Fibroblast of skin of back (primary cell): ENCODE results near the gene THEMIS.

Experiments
- DNase-seq: peaks from one replicate; pipeline ENCODE4 v3.0.0-alpha.2; 2013

THEMIS gene

GRCh38 chr6:127858727-127859391, 42.0 kb downstream of the THEMIS start:
- DNase-seq, result no peak

- no peak for DNase-seq
Observed at GRCh38 chr6:127857051-127857637, 43.7 kb downstream of the THEMIS start.

GRCh38 chr6:127855542-127856159, 45.2 kb downstream of the THEMIS start:
- DNase-seq, result peak; percentile 40

GRCh38 chr6:127854009-127854408, 46.8 kb downstream of the THEMIS start:
- no peak for DNase-seq

GRCh38 chr6:127851197-127851596, 49.7 kb downstream of the THEMIS start:
- peak; percentile 88 for DNase-seq

- no peak for DNase-seq
Observed at GRCh38 chr6:127845242-127845641, 55.6 kb downstream of the THEMIS start.

- DNase-seq, result peak; percentile 34
Observed at GRCh38 chr6:127844529-127844928, 56.3 kb downstream of the THEMIS start.

- no peak for DNase-seq
Observed at GRCh38 chr6:127843582-127843981, 57.3 kb downstream of the THEMIS start.

GRCh38 chr6:127842562-127842961, 58.3 kb downstream of the THEMIS start:
- DNase-seq, result no peak

GRCh38 chr6:127841811-127842210, 59.0 kb downstream of the THEMIS start:
- DNase-seq, result peak; percentile 67

GRCh38 chr6:127834136-127834535, 66.7 kb downstream of the THEMIS start:
- DNase-seq, result no peak

- peak; percentile 83 for DNase-seq
Observed at GRCh38 chr6:127833336-127833735, 67.5 kb downstream of the THEMIS start.

GRCh38 chr6:127832381-127832780, 68.5 kb downstream of the THEMIS start:
- peak; percentile 44 for DNase-seq

GRCh38 chr6:127824061-127824460, 76.8 kb downstream of the THEMIS start:
- peak; percentile 32 for DNase-seq

GRCh38 chr6:127821431-127821830, 79.4 kb downstream of the THEMIS start:
- DNase-seq, result no peak

GRCh38 chr6:127818149-127818548, 82.7 kb downstream of the THEMIS start:
- DNase-seq, result no peak

- DNase-seq, result no peak
Observed at GRCh38 chr6:127816643-127817042, 84.2 kb downstream of the THEMIS start.

- DNase-seq, result no peak
Observed at GRCh38 chr6:127813699-127814027, 87.2 kb downstream of the THEMIS start.

- no peak for DNase-seq
Observed at GRCh38 chr6:127812985-127813698, 87.7 kb downstream of the THEMIS start.

- DNase-seq, result no peak
Observed at GRCh38 chr6:127811900-127812570, 88.8 kb downstream of the THEMIS start.

GRCh38 chr6:127807806-127808517, 92.9 kb downstream of the THEMIS start:
- DNase-seq, result no peak

GRCh38 chr6:127796713-127797112, 104.1 kb downstream of the THEMIS start:
- DNase-seq, result no peak
